HG03442 (cell line): ENCODE data around the gene MED26.
A peak's percentile ranks its signal among the peaks of the same experiment; 100 is the strongest.
"Not testable (repeated sequence)": the region's sequence is repeated elsewhere in the genome, so short reads cannot be mapped to it uniquely, and the experiment has no call there.

ENCODE experiments used
- ATAC-seq: cut with Tn5 transposase; IDR thresholded peaks from one replicate; pipeline ENCODE4 v1.9.1; 2021; ENCODE audit warnings: mild to moderate bottlenecking, moderate library complexity; ENCODE audit not compliant: unreplicated experiment

The MED26 gene

DNA sequence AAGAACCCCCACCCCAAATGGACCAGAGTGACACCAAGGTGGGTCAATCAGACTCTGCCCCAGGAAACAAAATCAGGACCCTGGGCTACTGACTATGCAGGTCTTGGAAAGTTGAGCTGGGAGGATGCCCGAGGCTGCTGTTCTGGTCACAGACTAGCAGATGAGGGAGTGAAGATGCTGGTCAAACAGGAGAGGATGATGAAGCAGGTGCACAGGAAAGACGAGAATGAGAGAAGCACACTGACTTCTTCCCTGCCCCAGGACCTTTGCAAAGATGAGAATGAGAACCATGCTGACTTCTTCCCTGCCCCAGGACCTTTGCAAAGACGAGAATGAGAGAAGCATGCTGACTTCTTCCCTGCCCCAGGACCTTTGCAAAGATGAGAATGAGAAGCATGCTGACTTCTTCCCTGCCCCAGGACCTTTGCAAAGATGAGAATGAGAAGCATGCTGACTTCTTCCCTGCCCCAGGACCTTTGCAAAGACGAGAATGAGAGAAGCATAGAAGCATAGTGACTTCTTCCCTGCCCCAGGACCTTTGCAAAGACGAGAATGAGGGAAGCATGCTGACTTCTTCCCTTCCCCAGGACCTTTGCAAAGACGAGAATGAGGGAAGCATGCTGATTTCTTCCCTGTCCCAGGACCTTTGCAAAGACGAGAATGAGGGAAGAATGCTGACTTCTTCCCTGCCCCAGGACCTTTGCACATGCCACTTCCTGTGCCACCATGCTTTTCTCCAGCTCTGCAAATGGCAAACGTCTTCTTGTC, 23.6 kb upstream of the MED26 start:
- not testable (repeated sequence) for ATAC-seq

DNA sequence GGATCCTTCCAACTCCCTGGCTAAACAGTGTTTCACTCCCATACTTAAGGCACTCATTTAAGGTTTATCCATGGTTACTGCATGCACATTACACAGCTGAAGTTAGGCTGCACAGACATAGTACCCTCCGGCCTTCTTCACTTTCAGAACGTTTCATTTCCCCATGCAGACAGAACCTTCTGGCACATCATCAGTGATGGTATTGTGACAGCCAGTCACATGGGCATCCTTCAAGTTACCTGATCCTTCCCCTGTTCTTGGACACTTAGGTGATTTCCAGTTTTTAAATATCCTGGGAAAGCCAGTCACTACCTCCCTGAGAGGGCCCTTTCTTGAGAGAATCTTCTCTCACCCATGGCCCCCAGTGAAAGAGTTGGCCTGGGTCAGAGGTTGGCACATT, 22.8 kb upstream of the MED26 start:
- ATAC-seq, result no peak

DNA sequence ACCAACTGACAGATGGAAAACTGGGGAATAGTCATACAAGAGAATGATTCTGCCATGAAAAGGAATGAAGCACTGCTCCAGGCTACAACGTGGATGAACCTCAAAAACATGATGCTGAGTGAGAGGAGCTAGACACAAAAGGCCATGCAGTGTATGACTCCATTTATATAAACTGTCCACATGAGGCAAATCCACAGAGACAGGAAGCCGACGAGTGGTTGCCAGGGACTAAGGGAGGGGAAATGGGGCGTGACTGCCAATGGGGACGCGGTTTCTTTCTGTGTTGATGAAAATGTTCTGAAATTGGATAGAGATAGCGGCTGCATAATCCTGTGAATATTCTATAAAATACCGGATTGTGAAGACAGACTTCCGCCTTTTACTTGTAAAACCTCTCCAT, 21.7 kb upstream of the MED26 start:
- no peak for ATAC-seq

DNA sequence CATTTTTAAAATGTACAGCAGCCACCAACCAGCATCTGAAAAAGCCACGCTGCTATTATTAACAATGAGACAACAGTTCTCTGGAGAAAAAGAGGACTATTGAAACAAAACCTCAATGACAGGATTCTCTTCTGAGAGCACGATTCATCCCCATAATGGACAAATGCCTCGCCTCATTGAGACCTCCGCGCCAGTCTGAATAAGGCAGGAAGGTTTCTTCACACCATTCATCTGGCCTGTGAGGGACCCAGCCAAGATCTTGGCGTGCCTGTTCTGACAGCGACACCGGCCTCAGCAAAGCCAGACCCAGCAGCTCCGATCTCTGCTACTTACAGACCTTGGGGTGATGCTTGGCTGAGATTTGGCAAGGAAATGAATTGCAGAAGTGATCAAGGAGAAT, 17.1 kb upstream of the MED26 start:
- ATAC-seq, result no peak

GRCh38 chr19:16641695-16642094, 13.7 kb upstream of the MED26 start:
- no peak for ATAC-seq

GRCh38 chr19:16640951-16641350, 12.9 kb upstream of the MED26 start:
- no peak for ATAC-seq

GRCh38 chr19:16638666-16639065, 10.7 kb upstream of the MED26 start:
- ATAC-seq, result no peak

DNA sequence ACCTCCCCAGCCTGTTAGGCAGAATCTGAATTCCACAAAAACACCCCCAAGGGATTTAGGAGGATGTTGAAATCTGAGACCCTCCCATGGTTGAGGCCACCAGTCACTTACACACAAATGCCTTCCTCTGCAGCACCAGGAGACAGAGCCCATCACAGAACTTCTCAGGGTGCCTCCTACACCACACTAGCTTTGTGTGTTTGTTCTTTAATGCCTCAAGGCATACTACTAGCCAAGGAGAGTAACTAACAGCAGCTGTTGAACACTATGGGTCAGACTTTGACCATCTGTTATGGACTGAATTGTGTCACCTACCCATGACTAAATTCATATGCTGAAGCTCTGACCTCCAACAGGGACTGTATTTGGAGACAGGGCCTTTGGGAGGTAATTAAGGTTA, 9.5 kb upstream of the MED26 start:
- no peak for ATAC-seq

GRCh38 chr19:16631465-16631864, 3.5 kb upstream of the MED26 start:
- ATAC-seq, result no peak

DNA sequence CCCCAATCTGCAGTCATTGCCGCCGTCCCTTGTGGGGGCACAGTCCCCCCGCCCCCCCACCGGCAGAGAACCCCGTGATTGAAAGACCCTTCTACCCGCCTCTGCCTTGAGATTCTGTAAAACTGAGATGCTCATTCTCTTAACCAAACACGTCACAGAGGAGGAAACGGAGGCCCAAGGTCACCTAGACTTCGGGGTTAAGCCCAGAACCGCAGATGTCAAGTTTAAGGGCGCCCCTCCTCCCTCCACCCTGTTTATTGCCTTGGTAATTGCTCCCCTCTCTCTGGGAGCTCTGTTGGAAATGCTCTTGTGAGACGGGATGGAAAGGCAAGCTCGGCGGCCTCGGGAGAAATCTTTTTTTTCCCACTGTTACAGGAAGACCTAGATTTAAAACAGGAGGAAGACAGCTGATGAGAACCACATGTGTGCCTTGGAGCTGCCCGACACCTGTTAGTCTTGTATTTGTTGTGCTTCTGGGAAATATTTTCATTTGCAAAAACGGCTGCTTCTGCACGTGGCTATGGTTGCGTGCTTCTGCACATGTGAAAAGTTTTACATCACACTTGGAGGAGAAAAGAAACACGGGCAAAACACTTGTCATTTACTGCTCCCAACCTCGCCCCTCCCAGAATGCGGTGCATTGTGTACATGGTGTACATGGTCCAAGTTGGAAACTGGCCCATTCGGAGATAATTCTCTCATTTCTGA, 1.1 kb upstream of the MED26 start:
- ATAC-seq, result no peak

- peak; percentile 6 for ATAC-seq
Observed at GRCh38 chr19:16627928-16628182, 149 bp downstream of the MED26 start.

DNA sequence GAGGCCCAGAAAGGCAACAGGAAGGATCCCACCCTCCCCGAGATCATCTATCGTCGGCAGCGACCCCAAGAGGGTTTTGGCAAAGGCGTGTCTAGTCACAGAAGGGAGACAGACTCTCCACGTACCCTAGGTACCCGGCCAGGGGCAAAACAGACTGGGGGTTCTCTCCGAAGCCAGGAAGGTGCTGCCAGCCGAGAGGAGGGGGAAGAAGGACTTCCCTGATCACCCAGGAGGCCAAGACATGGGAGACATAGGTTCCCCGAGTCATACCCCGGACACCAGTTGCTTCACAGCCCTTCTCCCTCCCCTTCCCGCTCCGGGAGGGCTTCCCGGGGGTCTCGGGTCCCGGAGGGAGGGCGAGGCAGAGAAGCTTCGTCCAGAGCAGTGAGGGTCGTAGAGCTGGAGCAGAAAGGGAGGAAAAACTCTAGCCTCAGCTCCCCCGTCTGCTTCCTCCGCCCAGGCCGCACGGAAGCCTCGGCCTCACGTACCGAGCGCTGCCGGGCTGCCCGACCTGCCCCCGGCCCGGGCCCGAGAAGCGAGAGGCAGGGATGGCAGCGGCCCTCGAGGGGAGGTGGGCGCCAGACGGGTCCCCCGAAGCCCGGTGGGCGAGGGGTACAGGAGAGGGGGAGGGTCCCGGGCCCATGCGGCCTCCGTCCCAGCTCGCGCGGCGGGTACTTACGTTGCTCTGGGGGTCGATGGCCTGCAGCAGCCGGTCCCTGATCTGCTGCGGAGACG, 644 bp downstream of the MED26 start:
- ATAC-seq, result peak; percentile 3

DNA sequence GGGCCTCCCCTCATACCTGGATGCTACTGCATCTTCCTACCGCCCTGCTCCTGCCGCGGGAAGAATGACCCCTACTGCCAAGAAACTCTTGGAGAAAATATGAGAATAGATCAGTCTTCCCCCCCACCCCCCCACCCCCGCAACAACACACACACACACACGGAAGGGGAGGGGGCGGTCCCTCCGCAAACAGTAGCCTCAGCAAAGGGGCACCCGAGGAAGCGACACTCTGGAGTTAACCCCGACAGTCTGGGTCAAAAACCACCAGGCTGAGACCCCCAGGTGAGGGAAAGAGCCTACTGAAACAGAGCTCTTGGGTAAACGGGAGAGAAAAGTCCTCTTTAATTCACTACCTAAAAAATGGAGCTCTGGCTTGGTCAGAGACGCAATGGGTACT, 1.2 kb downstream of the MED26 start:
- no peak for ATAC-seq

- ATAC-seq, result no peak
Observed at GRCh38 chr19:16625163-16625958, 2.6 kb downstream of the MED26 start.

GRCh38 chr19:16624236-16624635, 3.8 kb downstream of the MED26 start:
- ATAC-seq, result no peak

DNA sequence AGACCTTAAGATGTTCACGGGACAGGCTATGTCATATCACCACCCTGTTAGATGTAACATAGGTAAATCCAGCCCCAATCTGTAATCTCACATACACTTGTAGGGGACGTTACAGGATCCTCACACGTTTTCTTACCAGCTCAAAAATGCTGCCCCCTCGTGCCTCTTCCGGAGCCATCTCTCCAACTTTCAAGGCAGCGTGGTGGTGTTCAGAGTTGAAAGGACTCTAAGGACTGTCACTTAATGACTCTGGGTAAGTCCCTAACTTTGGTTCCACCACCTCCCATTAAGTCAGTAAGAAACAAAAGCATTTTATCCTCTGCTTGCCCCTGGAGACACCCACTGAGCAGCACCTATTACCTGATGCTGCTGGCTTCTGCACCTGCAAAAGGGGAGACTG, 4.4 kb downstream of the MED26 start:
- ATAC-seq, result no peak

DNA sequence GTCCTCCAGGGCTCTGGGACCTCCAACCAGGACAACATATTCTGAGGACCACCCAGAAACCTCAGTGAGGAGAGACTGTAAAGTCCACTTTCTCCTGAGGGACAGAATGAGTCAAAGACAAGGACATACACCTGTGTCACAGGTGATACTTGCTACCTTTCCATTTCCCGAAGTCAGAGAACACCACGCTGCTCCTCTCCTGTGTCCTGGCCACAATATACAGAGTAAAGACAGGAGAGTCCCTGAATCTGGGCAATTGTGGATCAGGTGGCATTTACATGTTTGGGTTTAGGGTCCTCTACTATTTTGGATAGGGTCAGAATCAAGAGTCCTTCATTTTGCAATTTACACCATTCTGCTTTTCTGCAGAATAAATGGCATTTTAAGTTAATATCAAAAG, 4.9 kb downstream of the MED26 start:
- ATAC-seq, result no peak

DNA sequence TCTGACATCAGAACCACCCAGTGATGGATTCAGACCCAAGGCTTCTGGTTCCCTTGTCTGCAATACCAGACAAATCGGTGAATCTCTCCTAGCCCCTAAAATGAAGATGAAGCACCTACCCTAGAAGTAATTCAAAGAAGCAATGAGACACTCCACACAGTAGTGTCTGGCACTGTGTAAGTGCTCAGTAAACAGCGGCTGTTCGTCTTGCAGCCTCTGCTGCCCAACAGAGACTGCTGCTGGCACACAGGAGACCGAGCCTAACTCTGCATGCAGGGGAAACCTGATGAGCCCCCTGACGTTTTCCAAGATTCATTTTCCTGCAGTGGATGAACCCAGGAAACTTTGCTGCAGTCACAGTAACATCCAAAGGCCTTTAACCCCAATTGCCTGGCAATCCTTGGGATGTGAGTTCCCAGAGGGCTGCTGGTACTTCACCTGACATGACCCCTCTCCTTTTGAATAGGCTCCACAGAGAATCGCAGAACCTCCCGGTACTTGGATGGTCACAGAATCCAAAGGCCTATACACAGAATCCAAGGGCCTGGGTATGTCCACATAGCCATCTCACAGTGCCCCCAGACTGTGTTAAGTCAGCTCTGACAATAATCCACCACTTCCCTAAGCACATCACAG, 6.7 kb downstream of the MED26 start:
- no peak for ATAC-seq

DNA sequence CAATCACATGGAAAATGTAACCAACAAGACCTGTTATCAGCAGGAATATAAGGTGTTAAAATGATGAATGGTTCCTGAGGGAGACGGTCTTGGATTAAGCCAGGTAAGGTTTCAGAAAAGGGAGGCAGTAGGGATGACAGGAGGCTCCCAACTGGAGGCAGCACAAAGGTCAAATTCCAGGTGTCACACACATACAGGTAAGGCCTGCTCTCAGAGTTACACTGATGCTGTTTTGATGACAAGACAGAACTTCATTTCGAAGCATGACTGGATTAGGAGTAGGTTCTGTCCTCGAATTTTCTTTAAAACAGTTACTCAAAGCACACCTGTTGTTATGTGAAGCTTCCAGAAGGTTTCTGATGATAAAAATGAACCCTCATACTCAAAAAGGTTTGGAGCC, 7.4 kb downstream of the MED26 start:
- no peak for ATAC-seq

GRCh38 chr19:16620018-16620417, 8.0 kb downstream of the MED26 start:
- ATAC-seq, result no peak

DNA sequence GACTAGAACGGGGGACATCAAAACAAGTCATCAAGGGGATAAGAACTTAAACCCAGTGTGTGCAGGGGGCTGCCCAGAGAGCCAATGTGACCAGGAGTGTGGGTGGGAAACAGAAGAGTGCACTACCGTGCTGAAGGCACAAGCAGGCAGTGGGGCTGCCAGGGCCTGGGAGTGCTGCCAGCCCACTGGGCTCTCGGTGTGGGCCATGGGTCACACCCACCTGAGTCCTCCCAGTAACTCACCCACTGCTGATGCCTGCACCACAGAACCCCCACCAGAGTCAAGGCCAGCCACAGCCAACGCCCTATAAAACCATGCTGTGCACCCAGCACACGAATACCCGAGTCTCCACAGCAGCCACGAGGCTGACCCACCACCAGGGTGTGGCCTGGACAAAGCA, 8.5 kb downstream of the MED26 start:
- no peak for ATAC-seq
